Measurements from ENCODE around the gene NMU.

Gene NMU

DNA sequence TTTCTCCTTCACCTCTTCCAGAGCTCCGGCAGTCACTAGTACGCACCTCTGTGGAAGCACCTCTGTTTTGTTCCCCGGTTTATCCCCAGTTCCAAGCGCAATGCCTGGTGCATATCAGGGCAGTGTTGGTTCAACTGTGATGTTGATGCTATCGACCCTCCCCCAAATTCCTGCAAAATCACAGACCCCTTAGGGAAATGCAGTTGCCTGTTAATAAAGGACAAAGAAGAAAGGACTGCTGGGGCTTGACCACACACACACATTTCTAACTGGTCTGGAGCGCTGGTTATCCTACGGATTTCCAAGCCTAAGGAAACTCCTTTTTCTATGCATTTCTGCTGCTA lies 530 bp upstream of the NMU start:
- Histone ChIP-seq H3K9me2 (replicated peaks; ENCODE audit: insufficient read depth, low read length) (no peaks in the 10 kb centered on the region), H3K4me1 (ENCODE audit: low read length) (no peaks in the 10 kb centered on the region; the same call in 1 of the 2 replicates), H2AFZ (ENCODE audit: low read length) (peak overlapping the region; percentile 70), H3K4me2 (ENCODE audit: low read depth, low read length) (peak overlapping the region; percentile 97), H3K27me3 (replicated peaks; ENCODE audit: insufficient read depth, low read length) (no peaks in the 10 kb centered on the region), H3K9ac (ENCODE audit: low read length) (no peak overlapping the region), H4K20me1 (ENCODE audit: insufficient read depth, low read length) (no peaks in the 10 kb centered on the region), H3F3A (ENCODE audit: insufficient read depth, low read length) (no peaks in the 10 kb centered on the region), H3K36me3 (replicated peaks; ENCODE audit: insufficient read depth, low read length) (no peaks in the 10 kb centered on the region), H3K79me2 (ENCODE audit: low read length) (no peaks in the 10 kb centered on the region), H3K4me3 (ENCODE audit: low read length) (peak overlapping the region; percentile 61; the same call in 1 of the 2 replicates), H3K27ac (ENCODE audit: low read length) (no peak overlapping the region), H3K9me3 (replicated peaks; ENCODE audit: insufficient read depth, low read length) (no peaks in the 10 kb centered on the region)
- TF ChIP-seq EZH2 (optimal IDR thresholded peaks at IDR 0.05; ENCODE audit: low read depth, low read length): no peak
- TF ChIP-seq EZH2phosphoT487 (IDR thresholded peaks at IDR 0.05; ENCODE audit: low read length): no peak
- TF ChIP-seq, protein P1, sequence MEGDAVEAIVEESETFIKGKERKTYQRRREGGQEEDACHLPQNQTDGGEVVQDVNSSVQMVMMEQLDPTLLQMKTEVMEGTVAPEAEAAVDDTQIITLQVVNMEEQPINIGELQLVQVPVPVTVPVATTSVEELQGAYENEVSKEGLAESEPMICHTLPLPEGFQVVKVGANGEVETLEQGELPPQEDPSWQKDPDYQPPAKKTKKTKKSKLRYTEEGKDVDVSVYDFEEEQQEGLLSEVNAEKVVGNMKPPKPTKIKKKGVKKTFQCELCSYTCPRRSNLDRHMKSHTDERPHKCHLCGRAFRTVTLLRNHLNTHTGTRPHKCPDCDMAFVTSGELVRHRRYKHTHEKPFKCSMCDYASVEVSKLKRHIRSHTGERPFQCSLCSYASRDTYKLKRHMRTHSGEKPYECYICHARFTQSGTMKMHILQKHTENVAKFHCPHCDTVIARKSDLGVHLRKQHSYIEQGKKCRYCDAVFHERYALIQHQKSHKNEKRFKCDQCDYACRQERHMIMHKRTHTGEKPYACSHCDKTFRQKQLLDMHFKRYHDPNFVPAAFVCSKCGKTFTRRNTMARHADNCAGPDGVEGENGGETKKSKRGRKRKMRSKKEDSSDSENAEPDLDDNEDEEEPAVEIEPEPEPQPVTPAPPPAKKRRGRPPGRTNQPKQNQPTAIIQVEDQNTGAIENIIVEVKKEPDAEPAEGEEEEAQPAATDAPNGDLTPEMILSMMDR (IDR thresholded peaks at IDR 0.05; ENCODE audit: low read length): no peak
- DNase-seq: no peak

DNA sequence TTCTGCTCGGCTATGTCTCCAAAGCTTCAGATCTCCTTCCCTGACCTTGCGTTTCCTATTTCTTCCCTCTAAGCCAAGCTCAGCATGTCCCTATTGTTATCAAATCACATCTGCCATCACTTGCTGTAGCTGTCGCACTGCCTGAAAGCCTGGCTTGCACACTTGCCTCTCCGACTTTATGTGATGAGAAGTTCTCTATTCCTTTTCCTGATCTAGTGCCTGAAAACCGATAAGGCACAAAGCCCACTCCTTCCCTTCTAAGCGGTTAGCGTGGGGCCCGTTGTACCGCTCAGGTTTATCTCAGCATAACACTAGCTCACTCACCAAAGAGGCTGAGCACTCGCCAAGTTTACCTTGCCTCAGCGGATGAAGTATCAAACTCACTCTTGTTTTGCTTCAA lies 816 bp downstream of the NMU start:
- Histone ChIP-seq H3K9me3 (replicated peaks; ENCODE audit: insufficient read depth, low read length) (no peaks in the 10 kb centered on the region), H3K4me2 (ENCODE audit: low read depth, low read length) (peak overlapping the region; percentile 97; the same call in 1 of the 2 replicates), H3K79me2 (ENCODE audit: low read length) (no peaks in the 10 kb centered on the region), H3K9me2 (replicated peaks; ENCODE audit: insufficient read depth, low read length) (no peaks in the 10 kb centered on the region), H3K4me3 (ENCODE audit: low read length) (peak overlapping the region; percentile 61; the same call in 1 of the 2 replicates), H4K20me1 (ENCODE audit: insufficient read depth, low read length) (no peaks in the 10 kb centered on the region), H3K27me3 (replicated peaks; ENCODE audit: insufficient read depth, low read length) (no peaks in the 10 kb centered on the region), H2AFZ (ENCODE audit: low read length) (no peak overlapping the region), H3K36me3 (replicated peaks; ENCODE audit: insufficient read depth, low read length) (no peaks in the 10 kb centered on the region), H3F3A (ENCODE audit: insufficient read depth, low read length) (no peaks in the 10 kb centered on the region), H3K9ac (ENCODE audit: low read length) (no peak overlapping the region), H3K4me1 (ENCODE audit: low read length) (no peaks in the 10 kb centered on the region; the same call in 1 of the 2 replicates), H3K27ac (ENCODE audit: low read length) (no peak overlapping the region)
- TF ChIP-seq EZH2phosphoT487 (IDR thresholded peaks at IDR 0.05; ENCODE audit: low read length): no peak
- TF ChIP-seq EZH2 (optimal IDR thresholded peaks at IDR 0.05; ENCODE audit: low read depth, low read length): no peak
- TF ChIP-seq, protein P1 (IDR thresholded peaks at IDR 0.05; ENCODE audit: low read length): no peak
- no peak for DNase-seq

DNA sequence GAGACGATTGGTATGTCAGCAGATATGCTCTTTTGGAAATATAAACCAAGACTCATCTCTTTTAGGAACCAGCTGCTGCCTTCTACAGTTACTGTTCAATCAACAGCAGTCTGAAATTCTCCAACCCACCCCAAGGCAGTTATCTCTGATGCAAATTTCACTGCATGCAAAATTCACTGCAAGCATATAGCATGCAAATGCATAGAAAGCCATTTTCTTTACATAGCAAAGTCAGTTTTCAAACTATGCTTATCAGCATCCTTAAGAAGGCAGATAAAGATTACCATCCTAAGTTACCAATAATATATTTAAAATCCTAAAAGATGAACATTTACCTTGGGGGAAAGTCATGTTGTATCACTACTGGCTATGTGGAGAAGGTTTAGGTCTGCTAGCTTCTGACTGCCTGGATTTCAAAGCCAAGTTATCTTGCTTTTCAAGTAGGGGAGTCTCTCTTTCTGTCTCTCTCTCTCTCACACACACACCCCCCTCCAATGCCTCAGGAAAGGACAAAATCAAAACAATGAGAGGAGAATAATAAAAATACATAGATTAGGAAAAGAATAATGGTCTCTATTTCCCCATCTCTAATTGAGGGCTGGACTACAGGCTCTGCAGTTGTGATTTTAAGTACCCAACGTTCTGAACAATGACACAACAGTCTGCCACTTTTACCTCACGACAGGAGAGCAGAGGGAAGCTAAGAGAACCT lies 1.5 kb downstream of the NMU start:
- H3K36me3 ChIP-seq (replicated peaks; ENCODE audit: insufficient read depth, low read length): no peaks in the 10 kb centered on the region
- no peaks in the 10 kb centered on the region for H3F3A ChIP-seq (ENCODE audit: insufficient read depth, low read length)
- no peak overlapping the region for H2AFZ ChIP-seq (ENCODE audit: low read length)
- no peaks in the 10 kb centered on the region for H3K9me2 ChIP-seq (replicated peaks; ENCODE audit: insufficient read depth, low read length)
- H3K79me2 ChIP-seq (ENCODE audit: low read length): no peaks in the 10 kb centered on the region
- H3K4me1 ChIP-seq (ENCODE audit: low read length): no peaks in the 10 kb centered on the region; the same call in 1 of the 2 replicates
- DNase-seq: no peak
- H3K9me3 ChIP-seq (replicated peaks; ENCODE audit: insufficient read depth, low read length): no peaks in the 10 kb centered on the region
- no peak overlapping the region for H3K4me3 ChIP-seq (ENCODE audit: low read length)
- no peak overlapping the region for H3K9ac ChIP-seq (ENCODE audit: low read length)
- no peak overlapping the region for H3K4me2 ChIP-seq (ENCODE audit: low read depth, low read length)
- no peak overlapping the region for H3K27ac ChIP-seq (ENCODE audit: low read length)
- no peaks in the 10 kb centered on the region for H4K20me1 ChIP-seq (ENCODE audit: insufficient read depth, low read length)
- TF ChIP-seq EZH2phosphoT487 (IDR thresholded peaks at IDR 0.05; ENCODE audit: low read length): no peak
- TF ChIP-seq, protein P1 (IDR thresholded peaks at IDR 0.05; ENCODE audit: low read length): no peak
- TF ChIP-seq EZH2 (optimal IDR thresholded peaks at IDR 0.05; ENCODE audit: low read depth, low read length): no peak
- H3K27me3 ChIP-seq (replicated peaks; ENCODE audit: insufficient read depth, low read length): no peaks in the 10 kb centered on the region

Measured in MM.1S (cell line).